NCI-H2107 treated with DMSO at 0.1 percent for 48 hours (cell line): ENCODE results near the gene STARD5.
A peak's percentile ranks its signal among the peaks of the same experiment; 100 is the strongest.

Experiments used
- DNase-seq: peaks from one replicate; lab custom pipeline; 2025; ENCODE audit not compliant: unreplicated experiment; lab: John Stamatoyannopoulos, UW

STARD5 gene

GRCh38 chr15:81275711-81276392 lies 48.1 kb downstream of the STARD5 start:
- DNase-seq, result no peak

- DNase-seq, result peak; percentile 49
These were observed 48.8 kb downstream of the STARD5 start for GRCh38 chr15:81274931-81275707.

GRCh38 chr15:81274255-81274654 lies 49.7 kb downstream of the STARD5 start:
- no peak for DNase-seq

- DNase-seq, result no peak
These were observed 50.1 kb downstream of the STARD5 start for GRCh38 chr15:81273855-81274254.

GRCh38 chr15:81273200-81273599 lies 50.7 kb downstream of the STARD5 start:
- DNase-seq, result no peak

GRCh38 chr15:81271761-81272644 lies 51.9 kb downstream of the STARD5 start:
- DNase-seq, result no peak

- no peak for DNase-seq
These were observed 53.0 kb downstream of the STARD5 start for GRCh38 chr15:81270781-81271491.

GRCh38 chr15:81270188-81270587 lies 53.8 kb downstream of the STARD5 start:
- DNase-seq, result no peak

- no peak for DNase-seq
These were observed 54.9 kb downstream of the STARD5 start for GRCh38 chr15:81268881-81269601.

- DNase-seq, result no peak
These were observed 55.6 kb downstream of the STARD5 start for GRCh38 chr15:81268340-81268739.

- DNase-seq, result peak; percentile 51
These were observed 57.8 kb downstream of the STARD5 start for GRCh38 chr15:81265944-81266775.

GRCh38 chr15:81265256-81265943 lies 58.5 kb downstream of the STARD5 start:
- DNase-seq, result no peak

- no peak for DNase-seq
These were observed 59.7 kb downstream of the STARD5 start for GRCh38 chr15:81264072-81264857.

- no peak for DNase-seq
These were observed 60.5 kb downstream of the STARD5 start for GRCh38 chr15:81263477-81263876.

GRCh38 chr15:81261172-81261811 lies 62.6 kb downstream of the STARD5 start:
- DNase-seq, result no peak

- no peak for DNase-seq
These were observed 64.1 kb downstream of the STARD5 start for GRCh38 chr15:81259760-81260298.
